DND-41 (cell line): ENCODE results near the gene XK.

Experiments
- EZH2 ChIP-seq: IDR thresholded peaks from 3 replicates; pipeline ENCODE4 v1.6.1; 2012; ENCODE audit warnings: borderline replicate concordance, low read depth, mild to moderate bottlenecking, moderate library complexity, low read length, inconsistent platforms; ENCODE audit not compliant: severe bottlenecking
- TF ChIP-seq, protein P1 (sequence below): IDR thresholded peaks from 2 replicates; pipeline ENCODE4 v1.5.1; 2012; ENCODE audit warnings: borderline replicate concordance, low read length, moderate library complexity, mild to moderate bottlenecking; ENCODE audit not compliant: poor library complexity, severe bottlenecking; ENCODE audit errors: extremely low read depth

GRCh38 chrX:37679888-37680287, 5.7 kb upstream of the XK start:
- TF ChIP-seq, protein P1, sequence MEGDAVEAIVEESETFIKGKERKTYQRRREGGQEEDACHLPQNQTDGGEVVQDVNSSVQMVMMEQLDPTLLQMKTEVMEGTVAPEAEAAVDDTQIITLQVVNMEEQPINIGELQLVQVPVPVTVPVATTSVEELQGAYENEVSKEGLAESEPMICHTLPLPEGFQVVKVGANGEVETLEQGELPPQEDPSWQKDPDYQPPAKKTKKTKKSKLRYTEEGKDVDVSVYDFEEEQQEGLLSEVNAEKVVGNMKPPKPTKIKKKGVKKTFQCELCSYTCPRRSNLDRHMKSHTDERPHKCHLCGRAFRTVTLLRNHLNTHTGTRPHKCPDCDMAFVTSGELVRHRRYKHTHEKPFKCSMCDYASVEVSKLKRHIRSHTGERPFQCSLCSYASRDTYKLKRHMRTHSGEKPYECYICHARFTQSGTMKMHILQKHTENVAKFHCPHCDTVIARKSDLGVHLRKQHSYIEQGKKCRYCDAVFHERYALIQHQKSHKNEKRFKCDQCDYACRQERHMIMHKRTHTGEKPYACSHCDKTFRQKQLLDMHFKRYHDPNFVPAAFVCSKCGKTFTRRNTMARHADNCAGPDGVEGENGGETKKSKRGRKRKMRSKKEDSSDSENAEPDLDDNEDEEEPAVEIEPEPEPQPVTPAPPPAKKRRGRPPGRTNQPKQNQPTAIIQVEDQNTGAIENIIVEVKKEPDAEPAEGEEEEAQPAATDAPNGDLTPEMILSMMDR: no peak
- no peak for TF ChIP-seq EZH2
